GM19395 (cell line): ENCODE data around the gene SH3BP4.

Experiments used
- ATAC-seq: cut with Tn5 transposase; IDR thresholded peaks from one replicate; pipeline ENCODE4 v1.9.1; 2021; ENCODE audit warnings: mild to moderate bottlenecking, moderate library complexity; ENCODE audit not compliant: unreplicated experiment

Gene SH3BP4

DNA sequence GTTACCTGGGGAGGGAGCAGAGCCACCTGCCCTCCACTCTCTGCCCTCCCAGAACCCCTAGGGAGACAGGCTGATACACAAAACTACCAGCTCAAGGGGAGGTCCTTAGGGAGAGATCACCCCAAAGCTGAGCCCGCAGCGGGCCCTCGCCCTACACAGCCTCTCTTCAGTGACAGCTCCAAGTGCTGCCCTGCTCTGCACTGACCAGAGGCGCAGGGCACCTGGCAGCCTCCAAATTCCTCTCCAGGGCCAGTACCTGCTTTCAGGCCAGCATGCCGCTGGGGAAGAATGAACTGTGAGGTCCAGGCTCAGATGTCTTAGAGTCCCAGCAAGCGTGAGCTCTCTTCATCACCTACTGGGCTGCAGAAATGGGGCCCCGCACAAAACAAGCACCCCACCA lies 11.3 kb upstream of the SH3BP4 start:
- no peak for ATAC-seq

DNA sequence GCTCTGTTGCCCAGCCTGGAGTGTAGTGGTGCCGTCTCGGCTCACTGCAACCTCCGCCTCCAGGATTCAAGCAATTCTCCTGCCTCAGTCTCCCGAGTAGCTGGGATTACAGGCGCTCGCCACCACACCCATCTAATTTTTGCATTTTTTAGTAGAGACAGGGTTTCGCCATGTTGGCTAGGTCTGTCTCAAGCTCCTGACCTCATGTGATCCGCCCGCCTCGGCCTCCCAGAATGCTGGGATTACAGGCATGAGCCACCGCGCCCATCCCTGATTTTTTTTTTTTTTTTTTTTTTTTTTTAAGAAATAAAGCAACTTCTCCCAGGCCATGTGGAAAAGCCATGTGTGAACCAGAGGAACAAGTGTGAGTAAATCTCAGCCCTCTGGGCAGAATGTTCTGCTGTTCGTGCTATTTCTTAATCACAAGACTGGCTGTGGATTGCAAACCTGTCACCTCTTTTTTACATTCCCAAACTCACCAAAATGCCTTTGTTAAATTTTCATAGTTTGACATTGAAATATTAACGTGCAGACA lies 6.4 kb upstream of the SH3BP4 start:
- no peak for ATAC-seq

DNA sequence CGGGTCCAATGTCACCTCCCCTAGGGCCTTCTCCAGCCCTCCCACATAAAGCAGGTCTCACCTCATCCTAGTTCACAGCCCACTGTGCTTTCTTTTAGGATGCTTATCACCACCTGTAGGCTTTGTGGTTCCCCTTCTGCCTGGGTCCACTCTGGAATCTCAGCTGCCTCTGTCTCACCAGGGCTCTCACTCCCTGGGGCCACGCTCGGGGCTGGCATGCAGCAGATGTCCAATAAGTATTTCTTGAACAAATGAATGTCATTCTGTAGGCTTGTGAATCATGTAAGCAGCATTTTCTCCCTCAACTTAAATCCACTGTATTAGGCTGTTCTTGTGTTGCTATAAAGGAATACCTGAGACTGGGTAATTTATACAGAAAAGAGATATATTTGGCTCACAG lies 4.3 kb upstream of the SH3BP4 start:
- no peak for ATAC-seq

DNA sequence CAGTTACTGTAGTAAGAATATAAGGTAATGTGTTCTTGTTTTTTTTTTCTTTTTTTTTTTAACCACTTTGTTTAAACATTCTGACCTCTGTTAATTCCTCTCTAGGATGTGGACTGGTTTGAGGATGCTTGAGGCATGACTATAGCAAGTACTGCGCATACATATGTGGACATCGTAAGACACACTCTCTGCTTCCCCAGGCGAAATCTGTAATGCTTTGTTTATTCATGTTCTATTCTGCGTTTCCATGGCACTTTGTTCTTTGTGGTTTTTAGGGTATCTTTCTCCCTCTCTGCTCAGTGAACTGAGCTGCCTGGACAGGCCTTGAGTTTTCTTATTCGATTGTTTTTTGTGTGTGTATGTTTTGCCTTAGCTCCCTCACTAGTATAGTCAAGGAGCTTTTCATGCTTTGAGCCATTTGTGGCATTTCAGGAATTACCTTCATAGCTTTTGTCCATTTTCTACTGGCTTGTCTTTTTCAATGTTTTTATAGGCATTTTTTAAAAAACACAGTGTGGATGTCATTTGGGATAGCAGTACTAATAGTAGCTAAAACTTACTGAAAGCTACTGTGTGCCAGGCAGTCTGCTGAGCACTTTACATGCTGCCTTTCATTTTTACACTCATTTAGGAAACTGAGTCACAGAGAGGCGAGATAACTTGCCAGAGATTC lies 1.9 kb upstream of the SH3BP4 start:
- no peak for ATAC-seq

DNA sequence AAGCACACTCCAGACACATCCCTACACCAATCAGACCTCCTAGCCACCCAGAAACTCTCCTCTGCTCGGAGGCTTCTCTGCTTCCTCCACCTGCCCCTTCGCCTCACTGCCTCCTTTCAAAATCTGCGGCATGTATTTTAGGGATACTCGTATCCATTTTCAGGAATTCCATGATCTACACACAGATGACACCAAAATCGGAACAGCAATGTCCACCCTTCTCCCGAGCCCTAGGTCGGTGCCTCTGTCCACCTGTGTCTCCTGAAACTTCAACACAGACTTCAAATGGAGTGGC lies 1.4 kb upstream of the SH3BP4 start:
- no peak for ATAC-seq

DNA sequence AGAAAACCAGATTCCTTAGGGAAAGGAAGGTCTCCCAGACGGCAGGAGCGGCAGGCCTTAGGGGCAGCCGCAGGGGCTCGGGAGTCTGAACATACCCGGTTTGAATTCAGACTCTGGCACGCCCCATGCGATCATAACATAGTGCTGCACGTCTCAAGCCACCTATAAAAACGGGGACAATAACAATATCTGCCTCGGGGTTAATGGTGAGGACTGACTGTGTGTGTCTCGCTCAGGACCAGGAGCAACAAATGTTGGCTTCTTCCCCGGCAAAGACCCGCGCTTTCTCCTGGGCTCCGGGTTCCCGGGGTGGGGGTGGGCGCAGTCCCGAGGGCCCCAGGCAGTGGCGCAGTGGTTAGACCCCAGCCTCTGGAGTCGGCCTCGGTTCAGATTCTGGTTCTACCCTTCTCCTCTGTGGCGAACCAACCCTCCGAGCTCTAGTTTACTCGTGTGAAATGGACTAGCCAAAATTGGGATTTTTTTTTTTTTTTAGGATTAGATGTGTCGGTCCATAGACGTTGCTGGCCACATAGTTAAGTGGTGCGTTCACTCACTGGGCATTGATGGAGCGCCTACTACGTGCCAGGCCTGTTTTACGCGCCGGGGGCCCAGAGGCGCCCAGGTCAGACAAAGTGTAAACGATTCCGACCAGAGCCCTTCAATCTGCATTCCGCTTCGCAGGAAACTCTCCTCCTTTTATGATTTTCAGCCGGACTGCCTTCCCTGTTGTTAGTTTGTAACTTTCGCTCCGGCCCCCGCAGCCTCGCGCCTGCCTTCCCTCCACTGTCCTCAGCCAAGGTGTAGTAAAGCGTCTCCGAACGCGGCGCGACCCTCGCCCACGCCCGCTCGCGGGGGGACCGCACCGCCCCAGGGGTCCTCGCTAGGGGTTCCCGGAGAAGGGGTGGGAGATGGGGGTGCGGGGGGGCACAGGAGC lies 820 bp upstream of the SH3BP4 start:
- no peak for ATAC-seq

DNA sequence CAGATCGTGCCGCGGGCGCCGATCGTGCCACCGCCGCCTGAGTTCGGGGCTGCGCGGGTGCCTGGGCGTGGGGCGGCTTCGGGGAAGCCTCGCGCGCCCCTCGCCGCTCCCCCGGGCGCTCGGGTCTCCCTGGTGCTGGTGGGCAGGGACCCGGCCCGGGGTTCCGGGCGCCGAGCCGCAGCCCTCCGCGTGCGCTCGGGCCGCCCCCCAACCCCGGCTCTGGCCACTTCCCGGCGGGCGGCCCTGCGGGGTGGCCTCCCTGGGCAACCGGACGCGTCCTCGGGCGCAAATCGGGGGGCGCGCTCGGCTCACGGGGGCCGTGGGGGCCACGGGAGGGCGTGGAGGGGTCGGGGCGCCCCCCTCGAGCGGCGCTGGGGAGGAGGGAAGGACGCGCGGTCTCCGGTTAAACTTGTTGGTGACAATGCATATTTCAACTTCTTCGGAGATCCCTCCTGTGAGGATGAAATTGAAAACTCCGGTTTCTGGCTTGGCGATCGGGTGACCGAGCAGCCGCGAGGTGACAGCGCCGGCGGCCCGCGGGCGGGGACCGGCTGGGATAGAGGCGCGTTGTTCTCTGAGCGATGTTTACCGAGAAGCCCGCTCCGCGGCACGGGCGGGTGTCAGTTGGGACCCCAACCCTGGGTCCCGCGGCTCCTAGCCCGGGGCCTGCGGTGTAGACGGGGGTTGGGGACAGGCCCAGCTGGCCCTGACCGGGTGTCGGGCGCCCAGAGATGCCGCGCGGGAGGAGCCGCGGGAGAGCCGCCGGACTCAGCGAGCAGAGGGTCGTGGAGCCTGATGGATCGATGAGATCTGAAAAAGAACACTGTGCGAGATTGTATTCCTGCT lies 676 bp downstream of the SH3BP4 start:
- ATAC-seq: no peak

DNA sequence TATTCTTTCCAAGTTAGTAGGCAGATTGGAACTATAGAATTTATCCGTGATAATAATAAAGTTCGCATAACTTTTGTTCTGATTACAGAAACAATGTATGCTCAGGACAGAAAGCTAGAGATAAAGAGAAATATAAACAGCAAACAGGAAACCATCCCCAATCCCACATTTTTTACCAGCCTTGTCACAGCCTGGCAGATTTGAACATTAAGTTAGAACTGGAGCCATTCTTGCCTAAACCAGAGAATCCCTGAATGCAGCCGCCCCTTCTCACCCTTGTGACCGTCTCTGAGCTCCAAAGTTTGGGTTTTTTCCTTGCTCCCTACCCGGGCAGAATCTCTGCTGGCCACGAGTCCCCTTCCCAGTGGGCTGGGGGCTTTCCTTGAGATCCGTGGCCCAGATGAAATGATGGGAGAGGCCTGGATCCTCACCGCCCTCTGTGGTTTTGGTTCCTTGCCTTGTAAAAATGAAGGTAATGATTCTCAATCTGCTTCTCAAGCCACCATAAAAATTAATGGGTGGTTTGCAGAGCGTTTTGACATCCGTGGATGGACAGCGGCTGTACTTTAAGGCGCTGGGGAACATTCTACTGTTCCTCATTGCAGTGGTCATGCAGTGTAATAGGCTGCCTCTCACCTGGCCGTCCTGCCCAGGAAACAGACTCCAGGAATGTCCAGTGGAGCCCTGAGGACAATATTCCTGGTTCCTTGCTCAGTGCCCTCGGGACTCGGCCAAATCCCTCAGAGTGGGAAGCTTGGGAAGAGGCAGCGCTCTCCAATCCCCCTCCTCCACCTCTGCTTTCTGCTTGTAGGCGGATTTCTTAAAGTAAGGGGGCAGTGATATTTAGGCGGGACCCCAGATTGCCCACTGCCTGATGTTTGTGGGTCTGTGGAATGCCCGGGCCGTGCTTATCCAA lies 1.6 kb downstream of the SH3BP4 start:
- no peak for ATAC-seq

DNA sequence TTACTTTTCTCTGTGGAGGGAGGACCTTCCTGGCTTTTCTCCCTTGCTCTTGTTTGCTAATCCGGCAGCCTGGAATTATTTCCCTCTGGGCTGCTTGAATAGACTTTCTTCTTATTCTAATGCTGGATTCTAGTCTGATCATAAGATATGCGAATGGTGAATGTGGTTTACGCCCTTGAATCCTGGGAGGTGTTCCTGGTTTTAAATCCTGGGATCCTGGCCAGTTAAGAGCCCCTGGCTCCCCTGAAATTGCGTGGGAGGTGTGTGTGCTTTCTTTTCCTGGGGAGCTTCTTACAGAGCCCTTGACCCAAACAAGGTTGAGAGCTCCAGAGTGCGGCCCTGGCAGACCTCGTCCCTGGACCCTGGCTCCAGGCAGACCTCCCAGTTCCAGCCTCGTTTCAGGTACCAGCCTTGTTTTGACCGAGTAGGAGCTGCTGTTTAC lies 2.8 kb downstream of the SH3BP4 start:
- ATAC-seq: no peak

DNA sequence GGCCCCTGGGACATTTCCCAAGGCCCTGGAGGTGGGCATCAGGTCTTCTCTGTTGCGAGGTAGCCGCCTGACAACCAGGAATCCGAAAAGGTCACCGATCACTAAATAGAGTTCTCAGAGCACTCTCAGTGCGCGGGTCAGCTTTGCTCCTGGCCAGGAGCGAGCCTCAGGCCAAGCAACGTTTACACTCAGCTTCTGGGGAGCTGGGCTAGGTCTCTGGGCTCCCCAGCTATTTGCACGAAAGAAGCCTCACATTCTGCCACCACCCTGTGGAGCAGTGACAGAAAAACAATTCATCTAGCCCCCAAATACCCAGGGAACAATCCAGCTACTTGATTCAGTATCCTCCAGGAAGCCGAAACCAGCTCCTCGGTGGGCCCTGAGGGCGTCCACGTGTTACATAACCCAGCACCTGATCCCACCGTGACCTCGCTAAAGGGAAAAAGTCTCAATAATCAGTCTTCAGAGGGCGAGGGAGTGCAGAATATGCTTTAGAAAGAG lies 3.3 kb downstream of the SH3BP4 start:
- ATAC-seq: no peak

DNA sequence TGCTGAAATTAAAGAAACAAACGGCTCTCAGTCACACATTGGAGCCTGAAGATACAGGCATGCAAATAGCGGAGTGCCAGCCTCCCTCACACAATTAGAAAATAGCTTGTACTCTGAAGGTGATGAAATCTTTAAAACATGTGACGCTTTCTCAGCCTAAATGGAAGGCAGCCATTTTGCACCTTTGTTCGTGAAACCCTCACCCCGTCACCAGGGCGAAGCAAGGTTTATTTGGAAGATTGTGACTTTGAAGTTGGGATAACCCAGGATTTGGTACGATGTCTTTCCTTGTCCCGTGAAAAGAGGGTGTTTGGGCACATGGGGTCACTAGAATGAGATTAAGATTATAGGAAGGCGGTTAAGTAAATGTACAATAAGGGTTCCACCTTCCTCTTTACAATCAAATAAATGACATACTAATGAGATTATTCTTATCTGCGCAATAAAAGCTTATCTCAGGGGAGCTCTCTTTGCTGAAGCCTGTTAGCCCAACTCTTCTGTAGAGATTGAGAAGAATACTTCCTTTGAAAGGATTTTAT lies 4.2 kb downstream of the SH3BP4 start:
- no peak for ATAC-seq

DNA sequence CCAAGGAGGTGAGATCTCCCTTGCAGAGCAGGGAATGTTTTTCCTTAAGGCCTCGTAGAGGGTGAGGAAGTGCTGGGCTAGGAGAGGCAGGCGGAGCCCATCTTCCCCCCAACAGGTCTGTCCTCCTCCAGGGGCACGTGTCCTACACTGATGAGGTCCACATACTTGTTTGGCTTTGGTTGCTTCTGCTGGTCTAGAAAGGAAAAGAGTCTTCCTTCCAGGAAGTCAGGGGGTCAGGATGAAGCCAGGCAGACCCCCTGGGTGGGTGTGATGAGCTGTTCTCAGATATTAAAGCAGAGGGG lies 6.0 kb downstream of the SH3BP4 start:
- ATAC-seq: no peak

DNA sequence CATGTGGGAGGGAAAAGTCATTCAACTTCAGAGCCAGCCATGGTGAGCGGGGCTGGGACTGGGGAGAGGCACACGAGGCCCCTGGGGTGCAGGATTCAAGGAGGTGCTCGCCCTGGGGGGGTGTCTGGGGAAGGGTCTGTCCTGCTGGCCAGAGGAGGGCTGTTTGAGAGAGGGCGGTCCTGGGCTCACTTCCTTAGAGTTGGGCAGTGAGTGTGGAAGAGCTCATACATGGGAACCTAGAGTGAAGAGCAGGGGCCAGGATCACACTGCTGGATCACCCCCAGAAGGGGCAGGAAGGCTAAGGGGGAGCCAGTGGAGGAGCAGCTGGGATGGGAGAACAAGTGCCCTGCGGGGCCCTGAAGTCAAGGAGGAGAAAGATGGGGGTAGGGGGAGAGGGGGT lies 6.5 kb downstream of the SH3BP4 start:
- no peak for ATAC-seq

DNA sequence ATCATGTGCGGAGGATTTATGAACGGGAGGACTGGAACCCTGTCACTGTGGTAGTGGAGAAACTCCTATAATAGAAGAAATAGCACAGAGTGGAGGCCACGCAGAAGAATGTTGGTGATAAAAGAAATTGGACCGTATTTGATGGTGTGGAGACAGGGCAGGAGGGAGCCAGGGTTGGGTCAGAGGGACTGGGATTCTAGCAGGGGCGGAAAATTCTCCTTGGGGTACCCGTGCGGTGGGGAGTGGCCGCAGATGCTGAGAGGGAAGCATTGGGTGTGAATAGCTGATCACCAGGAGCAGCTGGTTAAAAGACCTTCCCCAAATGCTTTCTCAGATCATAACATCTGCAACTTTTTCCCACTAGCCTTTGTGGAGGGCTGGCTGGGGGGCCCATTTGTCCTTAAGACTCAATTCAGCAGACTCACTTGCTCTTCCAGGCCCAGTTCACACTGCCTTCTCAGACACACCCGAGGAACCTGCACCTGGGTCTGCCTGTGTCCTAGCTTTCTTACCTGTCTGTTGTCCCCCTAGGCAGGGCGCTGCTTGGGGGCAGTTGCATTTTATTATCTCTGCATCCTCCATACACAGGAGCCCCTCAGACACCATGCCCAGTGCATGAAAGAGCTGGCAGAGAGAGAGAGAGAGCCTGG lies 7.1 kb downstream of the SH3BP4 start:
- ATAC-seq: no peak

- ATAC-seq: no peak
Observed at GRCh38 chr2:234960175-234961088, 8.6 kb downstream of the SH3BP4 start.

DNA sequence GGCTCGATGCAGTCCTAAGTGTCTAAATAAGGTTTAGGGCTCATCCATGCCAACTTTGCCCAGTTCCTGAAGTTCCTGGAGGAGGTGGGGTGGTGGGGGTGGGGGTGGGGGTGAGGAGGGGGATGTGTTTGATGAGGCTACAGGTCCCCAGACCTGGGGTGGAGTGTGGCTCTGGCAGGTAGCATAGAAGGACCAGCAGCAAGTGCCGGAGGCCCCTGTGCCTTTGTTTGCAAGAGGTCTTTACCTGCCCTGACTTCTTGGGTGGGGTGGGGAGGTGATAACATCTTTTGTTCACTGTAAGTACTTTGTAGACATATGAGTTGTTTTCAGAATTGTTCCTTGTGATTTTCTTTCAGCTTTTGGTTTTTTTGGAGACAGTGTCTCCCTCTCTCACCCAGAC lies 10.0 kb downstream of the SH3BP4 start:
- ATAC-seq: no peak

DNA sequence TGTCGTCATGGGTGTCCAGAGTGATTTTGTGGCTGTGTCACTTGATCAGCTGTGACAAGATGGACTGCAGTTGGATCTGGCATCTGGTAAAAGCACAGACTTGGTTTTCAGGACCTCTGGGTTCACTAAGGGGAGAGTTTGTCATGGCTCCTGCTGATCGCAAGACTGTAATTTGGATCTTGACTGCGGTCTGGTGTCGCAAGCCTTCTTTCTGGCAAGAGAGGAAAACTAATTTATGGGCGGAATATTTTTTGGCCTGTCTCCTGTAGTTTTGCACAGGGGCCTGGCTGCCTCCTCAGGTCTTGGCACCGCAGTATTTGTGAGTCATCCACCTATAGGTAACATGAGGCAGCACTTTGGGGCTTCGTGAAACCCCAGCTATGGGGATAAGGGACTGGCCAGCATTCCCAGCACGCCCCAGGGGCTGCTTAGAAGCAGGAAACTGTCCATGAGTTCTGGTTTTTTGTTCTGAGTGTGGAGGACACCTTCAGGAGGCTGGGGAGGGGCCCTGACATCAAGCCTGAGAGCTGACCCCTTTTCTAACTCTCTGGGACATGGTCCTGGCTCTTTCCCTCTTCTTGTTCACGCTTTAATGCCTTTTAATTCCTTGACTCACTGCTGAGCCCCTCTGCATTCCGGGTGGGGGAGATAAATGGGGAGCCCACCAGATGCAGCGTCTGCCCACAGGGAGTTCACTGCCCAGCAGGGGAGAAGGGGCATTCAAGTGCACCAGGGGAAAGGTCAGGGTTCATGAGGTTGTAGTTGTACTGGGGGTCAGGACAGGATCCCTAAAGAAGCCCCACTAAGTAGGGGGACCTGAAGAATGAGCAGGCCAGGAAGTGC lies 12.2 kb downstream of the SH3BP4 start:
- no peak for ATAC-seq
